ENCODE results near the gene GFRA4.

GFRA4 gene

GRCh38 chr20:3693376-3693775, 30.2 kb upstream of the GFRA4 start:
- no peak for DNase-seq

DNA sequence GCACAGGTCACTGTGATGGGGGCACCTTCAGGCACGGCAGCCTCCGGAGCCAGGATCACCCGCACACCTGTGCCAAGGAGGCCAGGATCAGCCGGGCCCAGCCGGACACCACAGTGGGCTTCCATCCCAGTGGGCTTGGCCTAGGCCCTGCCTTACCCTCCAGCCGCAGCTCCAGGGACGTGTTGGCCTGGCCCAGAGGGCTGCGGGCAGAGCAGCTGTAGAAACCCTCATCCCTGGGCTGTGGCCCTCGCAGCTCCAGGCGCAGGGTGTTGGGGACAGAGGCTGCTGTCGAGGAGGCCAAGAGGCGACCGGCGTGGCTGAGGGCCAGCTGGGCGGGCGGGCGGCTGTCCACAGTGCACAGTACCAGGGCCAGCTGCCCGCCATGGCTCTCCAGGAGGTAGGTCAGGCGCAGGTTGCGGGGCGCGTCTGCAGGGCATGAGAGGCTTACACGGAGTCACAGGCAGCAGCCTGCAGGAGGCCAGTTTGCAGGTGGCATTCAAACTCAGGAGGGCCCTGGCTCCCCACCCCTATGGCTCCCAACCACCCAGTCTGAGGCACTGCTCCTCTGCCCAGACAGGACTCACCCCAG, 29.6 kb upstream of the GFRA4 start:
- no peak for DNase-seq

DNA sequence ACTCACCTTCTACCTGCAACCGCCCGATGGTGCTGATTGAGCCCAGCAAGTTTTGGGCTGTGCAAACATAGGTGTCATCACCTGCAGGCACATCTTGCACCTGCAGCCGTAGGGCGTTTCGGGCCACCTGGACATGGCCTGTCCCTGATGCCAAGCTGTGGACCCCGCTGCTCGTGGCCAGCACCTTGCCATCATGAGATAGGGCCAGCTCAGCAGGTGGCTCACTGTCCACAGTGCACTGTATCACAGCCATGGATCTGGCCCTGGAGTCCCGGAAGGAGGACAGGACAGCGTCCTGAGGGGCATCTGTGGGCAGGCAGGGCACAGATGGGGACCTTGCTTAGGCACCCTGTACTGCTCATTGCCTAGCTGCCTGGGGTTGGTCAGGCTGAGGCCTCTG, 28.7 kb upstream of the GFRA4 start:
- DNase-seq = no peak

- DNase-seq = no peak
These were observed 28.1 kb upstream of the GFRA4 start for GRCh38 chr20:3691306-3691705.

DNA sequence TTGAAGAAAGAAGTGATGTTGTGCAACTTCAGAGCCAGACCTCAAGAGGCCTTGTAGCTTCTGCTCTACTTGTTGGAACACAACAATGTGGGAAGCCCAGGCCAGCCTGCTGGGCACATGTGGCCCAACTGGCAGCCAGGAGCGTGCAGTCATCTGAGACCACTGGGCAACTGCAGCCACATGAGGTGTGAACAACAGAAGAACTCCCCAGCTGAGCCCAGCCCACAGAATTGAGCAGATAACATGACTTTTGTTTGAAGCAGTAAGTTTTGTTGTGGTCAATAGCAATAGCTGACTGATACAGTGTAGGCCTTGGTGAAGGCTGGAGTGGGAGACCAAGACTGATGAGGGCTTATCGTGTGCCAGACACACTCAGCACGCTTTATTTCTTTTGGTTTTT, 27.2 kb upstream of the GFRA4 start:
- DNase-seq = no peak

DNA sequence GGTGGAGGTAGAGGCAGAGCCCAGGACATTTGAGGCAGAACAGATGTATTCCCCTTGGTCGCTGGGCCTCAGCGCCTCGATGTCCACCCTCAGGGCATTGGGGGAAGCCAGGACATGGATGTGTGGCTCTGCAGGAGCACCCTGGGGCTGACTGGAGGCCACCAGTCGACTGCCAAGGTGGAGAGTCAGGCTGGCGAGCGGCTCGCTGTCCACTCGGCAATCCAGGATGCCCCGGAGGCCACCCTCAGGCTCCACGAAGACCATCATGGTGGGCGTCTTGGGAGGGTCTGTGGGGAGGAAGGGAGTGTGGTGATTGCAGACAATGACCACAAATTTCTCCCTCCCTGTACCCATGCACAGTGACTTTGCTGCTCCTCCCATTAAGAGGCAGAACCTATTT, 26.8 kb upstream of the GFRA4 start:
- no peak for DNase-seq

- DNase-seq = peak; percentile 12
These were observed 24.5 kb upstream of the GFRA4 start for GRCh38 chr20:3687655-3688054.

GRCh38 chr20:3686867-3687321, 23.7 kb upstream of the GFRA4 start:
- DNase-seq = peak; percentile 69

DNA sequence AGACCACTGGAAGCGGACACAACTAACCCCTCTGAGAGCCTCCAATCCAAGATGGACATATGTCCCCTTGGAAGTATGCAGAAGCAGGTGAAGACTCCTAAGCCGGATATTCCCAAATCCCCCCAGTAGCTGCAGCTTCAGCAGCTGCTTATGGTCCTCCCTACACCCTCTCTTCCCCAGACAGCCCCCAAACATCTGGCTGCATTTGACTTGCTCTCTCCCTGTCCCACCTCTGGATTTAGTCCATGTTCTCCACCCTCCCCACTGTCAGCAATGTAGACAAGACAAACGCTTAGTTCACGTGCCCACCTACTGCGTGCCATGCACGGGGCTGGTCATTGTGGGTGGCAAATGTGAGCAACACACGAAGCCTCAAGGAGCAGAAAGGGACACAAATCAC, 23.2 kb upstream of the GFRA4 start:
- no peak for DNase-seq

DNA sequence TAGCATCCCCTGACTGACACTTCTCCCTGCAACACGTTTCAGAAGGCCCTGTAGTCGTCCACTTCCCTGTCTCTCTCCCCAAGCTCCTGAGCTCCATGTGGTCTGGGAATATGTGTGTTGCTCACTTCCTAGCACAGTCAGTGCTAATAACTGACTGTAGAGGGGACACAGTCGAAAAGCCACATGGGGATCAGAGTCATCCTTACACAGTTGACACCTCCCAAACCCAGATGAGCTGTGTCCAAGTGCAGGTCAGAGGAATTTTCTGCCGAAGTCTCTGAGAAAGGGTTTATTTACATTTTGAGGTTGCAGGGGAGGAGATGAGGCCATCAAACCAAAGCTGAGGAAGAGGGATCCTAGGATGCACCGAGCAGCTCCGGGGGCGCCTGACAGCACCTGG, 22.1 kb upstream of the GFRA4 start:
- no peak for DNase-seq

DNA sequence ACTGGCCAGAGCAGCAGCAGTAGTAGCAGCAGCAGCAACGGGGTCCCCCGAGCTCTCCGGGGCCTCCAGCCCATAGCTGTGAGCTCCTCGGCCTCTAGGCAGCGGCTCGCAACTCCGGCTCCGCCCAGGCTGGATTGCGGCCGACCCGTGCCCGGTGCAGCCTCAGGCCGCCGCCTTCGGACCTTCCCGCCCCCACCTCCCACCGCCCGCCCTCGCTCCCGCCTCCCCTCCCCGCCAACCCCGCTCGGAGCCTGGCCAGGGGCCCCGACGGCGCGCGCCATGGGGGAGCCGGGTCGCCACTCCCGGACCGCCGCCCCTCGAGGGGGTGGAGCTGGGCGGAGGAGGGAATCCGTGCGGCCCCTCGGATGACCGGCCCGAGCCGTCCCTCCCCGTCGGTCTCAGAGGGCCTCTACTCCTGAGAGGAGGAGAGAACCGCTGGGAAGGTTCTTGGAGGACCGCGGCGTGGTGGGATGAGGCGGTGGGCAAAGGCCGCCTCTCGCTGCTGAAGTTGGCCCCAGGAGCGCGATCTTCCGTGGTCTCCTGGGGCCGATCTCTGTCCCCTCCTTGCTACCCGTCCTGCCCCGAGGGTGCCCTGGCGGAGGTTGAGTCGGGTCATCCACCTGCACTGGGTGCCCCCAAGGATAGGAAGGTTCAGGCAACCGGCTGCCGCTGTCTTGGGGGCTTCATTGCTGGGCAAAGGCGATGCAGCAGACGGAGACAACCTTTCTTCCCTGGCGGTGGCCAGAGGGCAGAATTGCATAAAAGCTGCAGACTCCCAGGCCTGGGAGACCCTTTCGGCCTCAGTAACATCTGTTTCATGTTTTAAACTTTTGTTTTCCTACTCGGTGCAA, 19.0 kb upstream of the GFRA4 start, which contains the start of gene ADAM33:
ADAM33 (minus strand) TSS at position 80 of the 851 bp plus-strand sequence; CDS start at position 74, 6 bp downstream.
- DNase-seq = no peak

DNA sequence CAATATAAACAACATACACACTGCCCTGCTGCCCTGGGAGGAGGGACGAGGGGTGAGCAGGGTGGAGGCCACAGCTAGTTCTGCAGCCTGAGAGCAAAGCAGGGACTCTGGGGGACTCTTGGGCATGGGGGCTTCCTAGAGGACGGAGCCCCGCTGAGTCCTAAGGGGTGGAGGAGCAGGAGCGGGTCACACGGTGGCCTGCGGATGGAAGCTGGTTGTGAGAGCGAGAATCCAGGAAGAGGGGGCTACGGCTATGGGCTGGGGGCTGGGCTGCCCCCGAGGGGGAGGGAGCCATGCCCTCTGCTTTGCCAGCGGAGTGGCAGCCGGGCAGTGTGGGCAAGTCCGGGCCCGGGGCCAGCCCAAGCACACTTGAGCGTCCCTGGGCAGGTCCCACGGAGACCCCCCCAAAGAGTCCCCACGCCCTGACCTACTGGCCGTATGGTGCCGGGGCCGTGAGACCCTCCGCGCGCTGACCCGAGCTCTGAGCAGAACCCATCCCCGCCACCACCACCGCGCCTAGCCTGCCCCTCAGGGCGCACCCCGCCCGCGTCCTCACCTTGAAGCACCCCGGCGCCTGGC, 18.2 kb upstream of the GFRA4 start:
- no peak for DNase-seq

- DNase-seq = no peak
These were observed 17.6 kb upstream of the GFRA4 start for GRCh38 chr20:3680701-3681351.

DNA sequence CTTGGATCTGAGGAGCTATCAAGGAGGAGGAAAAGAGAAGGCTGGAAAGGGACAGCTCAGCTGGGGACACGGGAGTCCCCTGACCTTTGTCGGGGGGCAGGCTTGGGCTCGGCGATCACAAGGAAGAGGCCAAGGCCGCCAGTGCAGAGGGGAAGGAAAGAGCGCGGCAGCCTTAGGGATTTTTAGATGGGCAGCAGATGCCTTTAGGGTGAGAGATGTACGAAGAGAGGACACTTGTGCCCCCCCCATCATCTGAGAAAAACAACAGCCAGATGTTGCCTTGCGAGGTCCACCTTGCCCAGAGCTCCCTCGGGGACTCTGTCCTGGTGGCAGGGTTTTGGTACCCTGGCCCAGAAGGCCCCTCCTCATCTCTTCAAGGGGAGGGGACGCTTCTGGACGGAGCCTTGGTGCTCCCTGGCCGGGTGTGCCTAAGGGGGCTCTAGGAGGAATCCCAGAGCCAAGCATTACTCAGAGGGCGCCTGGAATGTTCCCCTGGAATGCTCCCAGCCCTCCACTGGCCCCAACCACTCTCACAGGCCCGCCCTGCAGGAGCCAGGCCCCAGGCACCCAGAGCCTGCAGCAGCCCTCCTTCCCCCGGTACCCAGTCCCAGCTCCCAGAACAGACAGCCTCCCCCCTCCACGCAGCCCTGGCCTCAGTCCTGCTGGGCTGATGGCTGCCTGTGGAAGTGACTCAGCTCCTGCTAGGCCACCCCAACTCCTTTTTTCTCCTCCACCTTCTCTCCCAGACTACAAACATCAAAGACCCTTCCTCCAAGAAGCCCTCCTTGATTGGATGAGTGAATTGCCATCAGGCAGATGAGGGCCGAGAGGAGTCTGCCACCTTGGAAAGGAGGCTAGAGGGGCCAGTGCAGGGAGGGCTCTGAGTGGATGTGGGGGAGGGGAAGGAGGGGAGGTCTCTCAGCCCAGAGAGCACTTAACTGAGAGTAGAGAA, 16.8 kb upstream of the GFRA4 start:
- peak; percentile 62 for DNase-seq

GRCh38 chr20:3678856-3679720, 15.9 kb upstream of the GFRA4 start:
- no peak for DNase-seq

GRCh38 chr20:3678198-3678597, 15.0 kb upstream of the GFRA4 start:
- no peak for DNase-seq

DNA sequence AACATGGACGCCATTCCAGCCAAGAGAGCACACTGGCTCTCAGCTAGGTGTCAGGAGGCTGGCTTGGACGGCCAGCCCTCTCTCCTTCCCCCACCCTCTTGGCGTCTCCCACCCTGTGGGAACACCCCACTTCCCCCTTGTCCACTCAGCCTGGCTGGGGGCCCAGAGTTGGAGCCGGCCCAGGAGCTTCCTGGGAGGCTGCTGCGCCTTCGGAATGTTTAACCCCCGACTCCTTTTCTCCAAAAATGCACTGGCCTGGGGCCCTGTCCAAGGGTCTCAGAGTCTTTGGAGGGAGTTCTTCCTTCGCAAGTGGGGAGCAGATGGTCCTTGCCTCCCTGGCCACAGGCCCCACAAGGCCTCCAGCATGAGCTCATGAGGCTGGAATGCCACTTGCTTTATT, 14.5 kb upstream of the GFRA4 start:
- DNase-seq = no peak

DNA sequence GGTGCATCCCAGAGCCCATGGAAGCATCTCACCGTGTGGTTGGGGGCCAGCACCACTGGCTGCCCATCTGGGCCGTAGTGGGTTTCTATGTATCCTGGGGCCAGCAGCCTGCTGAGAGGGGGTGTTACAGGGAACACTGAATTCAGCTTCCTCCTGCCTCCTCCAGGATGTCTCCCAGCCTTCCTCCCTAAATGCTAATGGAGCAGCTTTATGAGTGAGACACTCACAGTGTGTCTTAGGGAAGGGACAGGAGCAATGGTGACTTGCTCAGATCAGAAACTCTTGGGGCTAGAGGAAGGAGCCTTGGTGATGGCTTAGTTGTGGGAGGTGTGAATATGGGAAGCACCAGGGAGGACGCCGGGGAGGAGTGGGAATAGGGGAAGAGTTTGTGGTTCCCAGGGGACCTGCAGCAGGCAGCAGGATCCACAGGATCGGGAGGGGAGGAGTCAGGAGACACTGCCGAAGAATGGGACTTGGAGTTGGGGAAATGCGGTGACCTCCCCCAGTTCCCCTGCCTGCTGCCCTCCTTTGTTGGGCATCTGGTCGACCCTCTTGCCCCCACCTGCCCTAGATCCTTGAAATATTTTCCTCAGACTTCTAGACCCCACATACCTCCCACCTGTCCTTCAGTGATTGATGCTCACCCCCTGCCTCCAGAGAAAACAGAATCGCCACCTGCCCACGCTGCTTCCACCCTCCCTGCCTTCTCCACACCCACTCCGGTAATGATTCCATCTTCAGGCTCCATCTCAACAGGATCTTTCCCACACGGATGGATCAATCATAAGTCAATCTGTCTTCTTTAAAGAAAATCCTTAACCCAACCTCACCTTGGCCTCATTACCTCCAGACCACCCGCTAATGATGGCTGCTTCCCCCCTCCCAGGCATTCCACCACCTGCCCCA, 12.0 kb upstream of the GFRA4 start:
- DNase-seq = no peak

- DNase-seq = no peak
These were observed 11.2 kb upstream of the GFRA4 start for GRCh38 chr20:3674447-3674846.

All from amniotic stem cell (primary cell).